Measurements from ENCODE around the gene NDUFA7.
"Not testable (repeated sequence)": the region's sequence is repeated elsewhere in the genome, so short reads cannot be mapped to it uniquely, and the experiment has no call there.

Gene NDUFA7

DNA sequence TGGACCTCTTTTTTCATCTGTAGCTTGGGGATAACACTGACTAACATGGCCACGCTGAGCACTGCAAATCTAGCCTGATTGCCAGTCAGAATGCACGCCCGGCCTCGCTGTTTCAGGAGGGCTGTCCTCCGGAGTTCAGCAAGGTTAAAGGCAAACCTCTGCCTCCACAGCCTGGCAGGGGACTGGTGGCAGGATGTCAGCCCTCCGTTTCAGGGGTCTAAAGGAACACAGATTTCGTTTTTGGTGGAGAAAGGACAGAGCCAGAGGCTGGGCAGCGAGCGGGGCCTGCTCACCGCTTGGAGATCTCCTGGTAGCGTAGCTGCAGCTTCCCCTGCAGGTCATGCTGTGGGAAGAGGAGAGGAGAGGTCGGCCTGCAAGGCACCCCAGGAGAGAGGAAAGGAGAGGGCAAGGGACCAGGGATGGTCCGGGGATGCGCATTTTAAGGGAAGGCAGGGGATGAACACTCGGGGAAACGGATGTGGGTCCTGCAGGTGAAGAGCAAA lies 560 bp downstream of the NDUFA7 start:
- no peak for TF ChIP-seq POLR2A (IDR thresholded peaks at IDR 0.05; ENCODE audit: low read depth, low read length)
- TF ChIP-seq PAX5 (IDR thresholded peaks at IDR 0.05; ENCODE audit: insufficient read depth, low read length, severe bottlenecking): no peak
- TF ChIP-seq POU2F2 (IDR thresholded peaks at IDR 0.05; ENCODE audit: low read depth, low read length): no peak
- no peak for TF ChIP-seq POLR2AphosphoS5 (IDR thresholded peaks at IDR 0.05; ENCODE audit: low read depth, low read length)
- TF ChIP-seq SPI1 (IDR thresholded peaks at IDR 0.05; ENCODE audit: low read depth, low read length): no peak
- no peak for TF ChIP-seq TAF1 (IDR thresholded peaks at IDR 0.05; ENCODE audit: low read depth, low read length)
- FAIRE-seq (peak; percentile 26), DNase-seq (ENCODE audit: insufficient read length, low spot score) (no peak)

DNA sequence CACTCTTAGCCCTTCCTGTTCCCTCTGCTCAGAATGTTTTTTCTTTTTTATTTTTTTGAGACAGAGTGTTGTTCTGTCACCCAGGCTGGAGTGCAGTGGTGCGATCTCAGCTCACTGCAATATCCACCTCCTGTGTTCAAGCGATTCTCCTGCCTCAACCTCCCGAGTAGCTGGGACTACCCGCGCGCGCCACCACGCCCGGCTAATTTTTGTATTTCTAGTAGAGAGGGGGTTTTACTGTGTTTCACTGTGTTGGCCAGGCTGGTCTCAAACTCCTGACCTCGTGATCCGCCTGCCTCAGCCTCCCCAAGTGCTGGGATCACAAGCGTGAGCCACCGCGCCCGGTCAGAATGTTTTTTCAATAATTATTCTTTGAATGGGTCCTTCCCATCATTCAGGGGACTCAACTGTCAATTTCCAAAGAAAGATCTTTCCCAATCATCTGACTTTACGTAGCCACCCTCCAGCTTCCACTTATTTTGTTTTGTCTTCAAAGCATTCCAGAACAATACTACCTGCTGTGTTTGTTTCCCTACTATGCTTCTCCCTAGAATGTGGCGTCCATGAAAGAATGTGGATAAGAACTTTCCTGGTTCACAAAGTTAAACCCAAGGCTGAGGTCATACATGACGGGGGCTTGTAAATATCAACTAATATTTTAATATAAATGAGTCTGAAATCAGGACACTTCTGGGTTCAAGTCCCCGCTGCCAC lies 1.2 kb downstream of the NDUFA7 start:
- no peak for FAIRE-seq
- TF ChIP-seq SPI1 (IDR thresholded peaks at IDR 0.05; ENCODE audit: low read depth, low read length) (no peak), PAX5 (IDR thresholded peaks at IDR 0.05; ENCODE audit: insufficient read depth, low read length, severe bottlenecking) (no peak), POLR2A (IDR thresholded peaks at IDR 0.05; ENCODE audit: low read depth, low read length) (no peak), POLR2AphosphoS5 (IDR thresholded peaks at IDR 0.05; ENCODE audit: low read depth, low read length) (no peak), POU2F2 (IDR thresholded peaks at IDR 0.05; ENCODE audit: low read depth, low read length) (no peak), TAF1 (IDR thresholded peaks at IDR 0.05; ENCODE audit: low read depth, low read length) (no peak)
- DNase-seq (ENCODE audit: insufficient read length, low spot score): no peak

DNA sequence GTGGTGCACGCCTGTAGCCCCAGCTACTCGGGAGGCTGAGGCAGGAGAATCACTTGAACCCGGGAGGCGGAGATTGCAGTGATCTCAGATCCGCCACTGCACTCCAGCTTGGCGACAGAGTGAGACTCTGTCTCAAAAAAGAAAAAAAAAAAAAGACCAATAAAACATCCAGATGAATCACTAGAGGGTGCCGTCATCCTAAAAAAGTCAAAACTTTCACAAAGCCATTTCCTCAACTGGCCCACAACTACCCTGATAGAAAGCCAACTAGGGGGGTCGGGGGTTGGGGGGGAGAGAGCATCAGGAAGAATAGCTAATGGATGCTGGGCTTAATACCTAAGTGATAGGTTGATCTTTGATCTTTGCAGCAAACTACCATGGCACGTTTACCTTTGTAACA lies 2.3 kb downstream of the NDUFA7 start:
- FAIRE-seq; DNase-seq (ENCODE audit: insufficient read length, low spot score): not testable (repeated sequence)

DNA sequence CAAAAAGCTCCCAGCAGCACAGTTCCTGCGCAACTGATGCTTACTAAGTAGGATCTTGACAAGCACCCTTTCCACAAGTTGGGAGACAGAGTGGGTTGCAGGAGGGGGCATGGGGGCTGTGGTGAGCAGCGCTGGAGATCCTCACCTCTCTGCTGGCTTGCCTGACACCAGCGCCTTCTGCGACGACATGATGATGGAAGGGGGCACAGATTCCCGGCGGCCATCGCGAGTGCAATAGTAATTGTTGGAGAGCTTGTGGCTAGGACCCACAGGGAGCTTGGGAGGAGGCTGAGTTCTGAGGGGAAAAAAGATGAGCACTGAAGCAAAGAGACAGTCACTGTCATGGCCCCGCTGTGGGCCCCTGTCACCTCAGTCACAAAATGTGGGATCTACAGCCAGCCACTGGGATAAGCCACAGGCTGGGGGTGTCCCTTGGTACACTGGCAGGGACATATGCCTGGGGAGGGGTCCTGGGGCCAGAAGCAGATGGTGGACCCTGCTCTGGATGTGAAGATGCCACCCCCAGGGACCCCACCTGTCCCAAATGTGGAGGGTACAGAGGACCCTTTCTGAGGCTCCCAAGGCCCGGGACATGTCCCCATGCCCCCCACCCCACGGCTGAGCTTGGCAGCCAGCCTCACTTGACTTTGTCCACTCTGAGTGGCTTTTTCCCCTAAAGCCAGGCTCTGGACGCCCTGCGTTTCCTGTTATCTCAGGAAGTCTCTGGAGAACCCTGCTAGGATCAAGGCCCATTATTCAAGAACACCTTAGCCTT lies 4.6 kb downstream of the NDUFA7 start:
- no peak for FAIRE-seq
- TF ChIP-seq POU2F2 (IDR thresholded peaks at IDR 0.05; ENCODE audit: low read depth, low read length) (no peak), PAX5 (IDR thresholded peaks at IDR 0.05; ENCODE audit: insufficient read depth, low read length, severe bottlenecking) (no peak), TAF1 (IDR thresholded peaks at IDR 0.05; ENCODE audit: low read depth, low read length) (no peak), SPI1 (IDR thresholded peaks at IDR 0.05; ENCODE audit: low read depth, low read length) (no peak), POLR2A (IDR thresholded peaks at IDR 0.05; ENCODE audit: low read depth, low read length) (no peak), POLR2AphosphoS5 (IDR thresholded peaks at IDR 0.05; ENCODE audit: low read depth, low read length) (no peak)
- no peak for DNase-seq (ENCODE audit: insufficient read length, low spot score)

DNA sequence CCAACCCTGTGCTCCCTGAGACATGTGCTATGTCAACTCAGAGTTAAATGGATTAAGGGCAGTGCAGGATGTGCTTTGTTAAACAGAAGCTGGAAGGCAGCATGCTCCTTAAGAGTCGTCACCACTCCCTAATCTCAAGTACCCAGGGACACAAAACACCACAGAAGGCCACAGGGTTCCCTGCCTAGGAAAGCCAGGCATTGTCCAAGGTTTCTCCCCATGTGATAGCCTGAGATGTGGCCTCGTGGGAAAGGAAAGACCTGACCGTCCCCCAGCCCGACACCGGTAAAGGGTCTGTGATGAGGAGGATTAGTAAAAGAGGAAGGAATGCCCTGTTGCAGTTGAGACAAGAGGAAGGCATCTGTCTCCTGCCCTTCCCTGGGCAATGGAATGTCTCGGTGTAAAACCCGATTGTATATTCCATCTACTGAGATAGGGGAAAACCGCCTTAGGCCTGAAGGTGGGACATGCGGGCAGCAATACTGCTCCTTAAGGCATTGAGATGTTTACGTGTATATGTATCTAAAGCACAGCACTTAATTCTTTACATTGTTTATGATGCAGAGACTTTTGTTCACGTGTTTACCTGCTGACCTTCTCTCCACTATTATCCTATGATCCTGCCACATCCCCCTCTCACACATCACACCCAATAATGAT lies 6.1 kb downstream of the NDUFA7 start:
- not testable (repeated sequence) for DNase-seq (ENCODE audit: insufficient read length, low spot score); FAIRE-seq

DNA sequence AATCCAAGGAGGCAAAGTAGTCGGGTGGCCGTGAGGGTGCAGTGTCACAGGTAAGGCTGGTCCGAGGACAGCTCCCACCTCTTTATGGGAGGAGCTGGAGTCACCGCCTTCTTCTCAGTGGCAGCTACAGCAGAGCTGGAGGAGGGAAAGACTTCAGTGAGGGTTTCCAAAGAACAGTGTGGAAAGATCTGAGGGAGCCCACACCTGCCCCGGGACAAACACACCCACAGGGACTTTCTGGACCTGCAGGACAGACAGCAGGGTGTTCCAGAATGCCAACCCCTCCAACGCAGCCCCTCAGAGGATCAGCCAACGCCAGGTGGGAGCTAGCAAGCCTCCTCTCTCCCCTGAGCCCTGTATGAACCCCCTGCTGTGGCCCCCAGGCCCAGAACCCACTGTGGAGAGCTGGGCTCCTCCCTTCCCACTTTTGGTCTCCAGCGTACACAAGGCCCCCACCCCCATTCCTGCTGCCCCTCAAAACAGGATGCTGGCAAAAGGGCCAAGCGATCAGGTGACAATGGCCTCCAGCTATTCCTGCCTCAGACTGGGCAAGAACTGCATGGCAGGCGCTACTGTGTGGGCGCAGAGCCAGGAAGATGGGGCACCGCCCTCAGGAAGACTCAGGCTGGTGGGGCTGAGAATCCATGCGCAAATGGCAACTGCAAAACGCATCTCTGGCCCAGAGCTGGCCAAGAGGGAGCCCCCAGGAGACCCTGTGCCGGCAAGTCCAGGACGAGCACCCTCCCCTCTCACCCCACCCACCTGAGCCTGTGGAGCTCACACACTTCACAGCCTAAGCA lies 9.5 kb downstream of the NDUFA7 start:
- no peak for FAIRE-seq
- TF ChIP-seq TAF1 (IDR thresholded peaks at IDR 0.05; ENCODE audit: low read depth, low read length) (no peak), POLR2AphosphoS5 (IDR thresholded peaks at IDR 0.05; ENCODE audit: low read depth, low read length) (no peak), POU2F2 (IDR thresholded peaks at IDR 0.05; ENCODE audit: low read depth, low read length) (no peak), POLR2A (IDR thresholded peaks at IDR 0.05; ENCODE audit: low read depth, low read length) (no peak), SPI1 (IDR thresholded peaks at IDR 0.05; ENCODE audit: low read depth, low read length) (no peak), PAX5 (IDR thresholded peaks at IDR 0.05; ENCODE audit: insufficient read depth, low read length, severe bottlenecking) (no peak)
- no peak for DNase-seq (ENCODE audit: insufficient read length, low spot score)

DNA sequence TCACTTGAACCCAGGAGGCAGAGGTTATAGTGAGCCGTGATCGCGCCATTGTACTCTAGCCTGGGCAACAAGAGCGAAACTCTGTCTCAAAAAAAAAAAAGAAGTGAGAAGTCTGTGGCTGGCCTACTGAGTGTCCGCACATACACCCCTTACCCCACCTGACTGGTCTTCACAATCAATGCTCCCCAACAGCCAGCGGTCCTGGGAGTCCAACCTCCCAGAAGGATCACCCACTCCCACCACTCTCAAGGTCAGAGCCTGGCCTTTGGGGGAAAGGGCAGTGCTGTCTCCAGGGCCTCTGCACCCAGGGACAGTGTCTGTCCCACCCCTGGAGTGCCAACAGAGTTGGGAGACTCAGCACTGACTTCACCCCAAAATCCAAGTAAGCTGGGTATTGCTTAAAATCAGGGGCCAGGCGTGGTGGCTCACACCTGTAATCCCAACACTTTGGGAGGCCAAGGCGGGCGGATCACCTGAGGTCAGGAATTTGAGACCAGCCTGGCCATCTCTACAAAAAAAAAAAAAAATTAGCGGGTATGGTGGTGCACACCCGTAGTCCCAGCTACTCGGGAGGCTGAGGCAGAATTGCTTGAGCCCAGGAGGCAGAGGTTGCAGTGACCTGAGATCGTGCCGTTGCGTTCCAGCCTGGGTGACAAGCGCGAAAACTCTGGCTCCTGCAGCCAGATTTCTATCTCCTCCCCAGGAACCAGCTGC lies 10.7 kb downstream of the NDUFA7 start:
- TF ChIP-seq POU2F2 (IDR thresholded peaks at IDR 0.05; ENCODE audit: low read depth, low read length) (no peak), TAF1 (IDR thresholded peaks at IDR 0.05; ENCODE audit: low read depth, low read length) (no peak), SPI1 (IDR thresholded peaks at IDR 0.05; ENCODE audit: low read depth, low read length) (peak; percentile 51; the same call in 1 of the 2 replicates), PAX5 (IDR thresholded peaks at IDR 0.05; ENCODE audit: insufficient read depth, low read length, severe bottlenecking) (no peak), POLR2AphosphoS5 (IDR thresholded peaks at IDR 0.05; ENCODE audit: low read depth, low read length) (no peak), POLR2A (IDR thresholded peaks at IDR 0.05; ENCODE audit: low read depth, low read length) (no peak)
- DNase-seq (ENCODE audit: insufficient read length, low spot score): no peak
- FAIRE-seq: no peak

DNA sequence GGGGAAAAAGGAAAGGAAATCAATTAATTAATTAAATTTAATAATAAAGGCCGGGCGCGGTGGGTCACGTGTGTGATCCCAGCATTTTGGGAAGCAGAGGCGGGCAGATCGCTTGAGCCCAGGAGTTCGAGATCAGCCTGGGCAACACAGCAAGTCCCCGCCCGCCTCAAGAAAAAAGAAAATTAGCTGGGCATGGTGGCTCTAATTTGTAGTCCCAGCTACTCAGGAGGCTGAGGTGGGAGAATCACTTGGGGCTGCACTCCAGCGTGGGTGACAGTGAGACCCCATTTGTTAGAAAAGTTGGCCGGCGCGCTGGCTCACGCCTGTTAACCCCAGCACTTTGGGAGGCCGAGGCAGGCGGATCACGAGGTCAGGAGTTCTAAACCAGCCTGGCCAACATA lies 12.3 kb downstream of the NDUFA7 start:
- TF ChIP-seq SPI1 (IDR thresholded peaks at IDR 0.05; ENCODE audit: low read depth, low read length) (no peak), POLR2A (IDR thresholded peaks at IDR 0.05; ENCODE audit: low read depth, low read length) (no peak), POU2F2 (IDR thresholded peaks at IDR 0.05; ENCODE audit: low read depth, low read length) (no peak), TAF1 (IDR thresholded peaks at IDR 0.05; ENCODE audit: low read depth, low read length) (no peak), POLR2AphosphoS5 (IDR thresholded peaks at IDR 0.05; ENCODE audit: low read depth, low read length) (no peak), PAX5 (IDR thresholded peaks at IDR 0.05; ENCODE audit: insufficient read depth, low read length, severe bottlenecking) (no peak)
- DNase-seq (ENCODE audit: insufficient read length, low spot score) (no peak), FAIRE-seq (no peak)
